Endothelial cell of umbilical vein (primary cell): ENCODE measurements around the gene MT1H.

ENCODE experiments used
- EZH2 ChIP-seq: IDR thresholded peaks from 2 replicates; pipeline ENCODE4 v1.6.1; 2012; ENCODE audit warnings: borderline replicate concordance, low read depth, mild to moderate bottlenecking, moderate library complexity, low read length, inconsistent platforms; ENCODE audit not compliant: severe bottlenecking
- FOS ChIP-seq: IDR thresholded peaks from 2 replicates; pipeline ENCODE4 v1.6.1; 2011; ENCODE audit warnings: mild to moderate bottlenecking, low read length, moderate library complexity, borderline replicate concordance; ENCODE audit not compliant: insufficient read depth
- JUN ChIP-seq: IDR thresholded peaks from 2 replicates; pipeline ENCODE4 v1.6.1; 2011; ENCODE audit warnings: borderline replicate concordance, low read depth; ENCODE audit not compliant: insufficient read length, insufficient read depth
- MYC ChIP-seq: IDR thresholded peaks from one replicate; pipeline ENCODE4 v1.6.1; 2011; ENCODE audit warnings: mild to moderate bottlenecking, low read depth, low read length
- POLR2A ChIP-seq: IDR thresholded peaks from 2 replicates; pipeline ENCODE4 v1.6.1; 2012; ENCODE audit warnings: low read depth, mild to moderate bottlenecking, control low read depth, low read length
- POLR2AphosphoS5 ChIP-seq: IDR thresholded peaks from 2 replicates; pipeline ENCODE4 v1.6.1; 2012; ENCODE audit warnings: low read depth, mild to moderate bottlenecking, control low read depth, low read length, moderate library complexity; ENCODE audit not compliant: insufficient read depth
- TF ChIP-seq, protein P1 (sequence below), 2 donors: IDR thresholded peaks; 1 replicate in 1 of 2; 2 replicates in 1 of 2; pipeline ENCODE4 v1.5.1; 2011; ENCODE audit warnings: low read length in 2 of 2, mild to moderate bottlenecking in 2 of 2, moderate library complexity in 2 of 2, control low read depth in 1 of 2, inconsistent platforms in 1 of 2, low read depth in 1 of 2; ENCODE audit not compliant: insufficient read depth in 1 of 2; ENCODE audit errors: extremely low read depth in 1 of 2
- TF ChIP-seq, protein P2 (sequence below): IDR thresholded peaks from 2 replicates; pipeline ENCODE4 v1.6.1; 2011; ENCODE audit not compliant: insufficient read depth, insufficient read length

DNA sequence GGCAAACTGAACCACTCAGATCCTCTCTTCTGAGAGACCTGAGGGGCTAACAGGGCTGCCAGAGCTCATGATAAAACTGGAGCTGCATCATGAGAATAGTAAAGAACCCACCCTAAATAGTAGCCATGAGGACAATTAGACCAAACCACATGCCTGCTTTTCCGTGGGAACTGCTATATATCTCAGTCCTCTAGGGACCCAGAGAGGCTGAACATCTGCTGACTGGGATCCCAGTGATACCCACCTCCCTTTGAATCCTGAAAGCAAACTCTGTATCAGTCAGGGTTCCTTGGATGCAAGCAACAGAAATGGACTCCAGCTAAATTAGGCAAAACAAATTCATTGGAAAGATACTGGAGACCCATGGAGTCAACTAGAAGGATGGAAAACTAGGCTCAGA, 19.1 kb downstream of the MT1H start:
- TF ChIP-seq, protein P1, sequence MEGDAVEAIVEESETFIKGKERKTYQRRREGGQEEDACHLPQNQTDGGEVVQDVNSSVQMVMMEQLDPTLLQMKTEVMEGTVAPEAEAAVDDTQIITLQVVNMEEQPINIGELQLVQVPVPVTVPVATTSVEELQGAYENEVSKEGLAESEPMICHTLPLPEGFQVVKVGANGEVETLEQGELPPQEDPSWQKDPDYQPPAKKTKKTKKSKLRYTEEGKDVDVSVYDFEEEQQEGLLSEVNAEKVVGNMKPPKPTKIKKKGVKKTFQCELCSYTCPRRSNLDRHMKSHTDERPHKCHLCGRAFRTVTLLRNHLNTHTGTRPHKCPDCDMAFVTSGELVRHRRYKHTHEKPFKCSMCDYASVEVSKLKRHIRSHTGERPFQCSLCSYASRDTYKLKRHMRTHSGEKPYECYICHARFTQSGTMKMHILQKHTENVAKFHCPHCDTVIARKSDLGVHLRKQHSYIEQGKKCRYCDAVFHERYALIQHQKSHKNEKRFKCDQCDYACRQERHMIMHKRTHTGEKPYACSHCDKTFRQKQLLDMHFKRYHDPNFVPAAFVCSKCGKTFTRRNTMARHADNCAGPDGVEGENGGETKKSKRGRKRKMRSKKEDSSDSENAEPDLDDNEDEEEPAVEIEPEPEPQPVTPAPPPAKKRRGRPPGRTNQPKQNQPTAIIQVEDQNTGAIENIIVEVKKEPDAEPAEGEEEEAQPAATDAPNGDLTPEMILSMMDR (IDR thresholded peaks at IDR 0.05; ENCODE audit: extremely low read depth in 1 of 2, insufficient read depth in 1 of 2, low read depth in 1 of 2, low read length in 2 of 2), result no peak
- TF ChIP-seq EZH2 (no peak), POLR2A (no peak), POLR2AphosphoS5 (no peak), FOS (no peak), JUN (no peak), MYC (no peak)
- TF ChIP-seq, protein P2, sequence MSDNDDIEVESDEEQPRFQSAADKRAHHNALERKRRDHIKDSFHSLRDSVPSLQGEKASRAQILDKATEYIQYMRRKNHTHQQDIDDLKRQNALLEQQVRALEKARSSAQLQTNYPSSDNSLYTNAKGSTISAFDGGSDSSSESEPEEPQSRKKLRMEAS, result no peak
